Stimulated activated CD8-positive, alpha-beta memory T cell treated with anti-CD3 and anti-CD28 coated beads, Interleukin-4, amount 100 ng/mL, for 4 hours (primary cell): Measurements from ENCODE around the gene MIP.
"Not testable (repeated sequence)": the region's sequence is repeated elsewhere in the genome, so short reads cannot be mapped to it uniquely, and the experiment has no call there.

Experiments
- DNase-seq, 2 donors: peaks; one replicate each; pipeline ENCODE4 v3.0.0-alpha.2; 2020; ENCODE audit warnings: low read depth in 2 of 2, low spot score in 1 of 2

The MIP gene

GRCh38 chr12:56454557-56454956 lies at the start of gene MIP:
MIP (minus strand) TSS chr12:56454657; CDS start chr12:56454613, 44 bp downstream.
- DNase-seq, result no peak

GRCh38 chr12:56499879-56500278 lies 45.4 kb upstream of the MIP start:
- not testable (repeated sequence) for DNase-seq

GRCh38 chr12:56499452-56499851 lies 45.0 kb upstream of the MIP start:
- DNase-seq, result not testable (repeated sequence)

GRCh38 chr12:56498126-56498902 lies 43.9 kb upstream of the MIP start:
- DNase-seq, result not testable (repeated sequence)

GRCh38 chr12:56496704-56497103 lies 42.2 kb upstream of the MIP start:
- peak; percentile 20 to 28 for DNase-seq

- not testable (repeated sequence) for DNase-seq
These were observed 40.0 kb upstream of the MIP start for GRCh38 chr12:56494481-56494880.

GRCh38 chr12:56494106-56494415 lies 39.6 kb upstream of the MIP start:
- DNase-seq, result not testable (repeated sequence)

GRCh38 chr12:56493409-56494105 lies 39.1 kb upstream of the MIP start:
- not testable (repeated sequence) for DNase-seq

- no peak for DNase-seq
These were observed 35.9 kb upstream of the MIP start for GRCh38 chr12:56490360-56490759.

GRCh38 chr12:56488041-56488955 lies 33.8 kb upstream of the MIP start, which contains the start of gene GLS2:
GLS2 (minus strand) TSS chr12:56488161; CDS start chr12:56488118, 43 bp downstream.
- peak; percentile 37 to 50 for DNase-seq

- DNase-seq, result no peak
These were observed 33.1 kb upstream of the MIP start for GRCh38 chr12:56487448-56488040.

- DNase-seq, result no peak
These were observed 32.2 kb upstream of the MIP start for GRCh38 chr12:56486694-56487093.

GRCh38 chr12:56484566-56484965 lies 30.1 kb upstream of the MIP start:
- DNase-seq, result no peak

GRCh38 chr12:56479625-56480024 lies 25.2 kb upstream of the MIP start:
- no peak for DNase-seq

GRCh38 chr12:56477521-56478225 lies 23.2 kb upstream of the MIP start:
- no peak for DNase-seq

- no peak for DNase-seq
These were observed 22.5 kb upstream of the MIP start for GRCh38 chr12:56476972-56477432.

GRCh38 chr12:56476143-56476542 lies 21.7 kb upstream of the MIP start:
- no peak for DNase-seq

- no peak for DNase-seq
These were observed 19.9 kb upstream of the MIP start for GRCh38 chr12:56474389-56474788.

GRCh38 chr12:56469007-56469930 lies 14.8 kb upstream of the MIP start:
- no peak for DNase-seq
